Karpas-422 (cell line): Measurements from ENCODE around the gene CFL1. TPM values are rescaled to one million over a fixed set of nuclear protein-coding genes. Genes with fewer than 3 reads are reported as not detected.

Experiments
- DNase-seq: peaks from one replicate; pipeline ENCODE4 v3.0.0-alpha.2; 2015
- H2AFZ ChIP-seq: fragments of 200-600 bp; sonication (generic); 2 replicates; pipeline ENCODE4 v1.6.1; 2014; ENCODE audit warnings: antibody characterized with exemption, low read length, mixed read lengths
- H3K27ac ChIP-seq: fragments of 200-600 bp; sonication (generic); 2 replicates; pipeline ENCODE4 v1.5.1; 2014; ENCODE audit warnings: mild to moderate bottlenecking, low read length, moderate library complexity
- H3K27me3 ChIP-seq: fragments of 200-600 bp; sonication (generic); 2 replicates; pipeline ENCODE4 v1.6.1; 2014; ENCODE audit warnings: low read length, mixed read lengths
- H3K36me3 ChIP-seq: fragments of 200-600 bp; sonication (generic); 2 replicates; pipeline ENCODE4 v1.6.1; 2014; ENCODE audit warnings: low read length, mixed read lengths; ENCODE audit not compliant: insufficient read depth
- H3K4me1 ChIP-seq: fragments of 200-600 bp; sonication (generic); 2 replicates; pipeline ENCODE4 v1.6.1; 2014; ENCODE audit warnings: mild to moderate bottlenecking, low read length, mixed read lengths
- H3K4me2 ChIP-seq: fragments of 200-600 bp; sonication (generic); 2 replicates; pipeline ENCODE4 v1.6.1; 2014; ENCODE audit warnings: low read length, low read depth, mild to moderate bottlenecking; ENCODE audit not compliant: poor library complexity, severe bottlenecking
- H3K4me3 ChIP-seq: fragments of 200-600 bp; sonication (generic); 2 replicates; pipeline ENCODE4 v1.5.1; 2014; ENCODE audit warnings: mild to moderate bottlenecking, antibody characterized with exemption, low read length, mixed read lengths
- H3K79me2 ChIP-seq: fragments of 200-600 bp; sonication (generic); 2 replicates; pipeline ENCODE4 v1.6.1; 2014; ENCODE audit warnings: mild to moderate bottlenecking, low read length, mixed read lengths
- H3K9ac ChIP-seq: fragments of 200-600 bp; sonication (generic); 2 replicates; pipeline ENCODE4 v1.6.0; 2014; ENCODE audit warnings: low read length
- H3K9me2 ChIP-seq: fragments of 200-600 bp; sonication (generic), shearing (Covaris generic); replicated peaks from 2 replicates; pipeline ENCODE4 v1.6.0; 2014; ENCODE audit warnings: mild to moderate bottlenecking, low read length, moderate library complexity; ENCODE audit not compliant: insufficient read depth
- H3K9me3 ChIP-seq: fragments of 300-700, 200-600 bp; sonication (generic); 2 replicates; pipeline ENCODE4 v1.6.1; 2014; ENCODE audit warnings: low read length, mixed read lengths
- H4K20me1 ChIP-seq: fragments of 200-600 bp; sonication (generic); 2 replicates; pipeline ENCODE4 v1.6.1; 2014; ENCODE audit warnings: mild to moderate bottlenecking, antibody characterized with exemption, low read length, low read depth; ENCODE audit not compliant: insufficient read depth
- total RNA-seq: library from RNA; depleted of rRNA; stranded (reverse); fragments of >200 nt; shearing (Covaris generic); gene quantifications from 2 replicates; pipeline ENCODE4 v1.2.3, GENCODE V29; 2014; ENCODE audit warnings: low replicate concordance

CFL1 gene
- total RNA-seq, 1 experiment from 2014 or later = 514 TPM

GRCh38 chr11:65879617-65880016, 21.6 kb upstream of the CFL1 start, which contains the start of gene CTSW:
Gene CTSW, plus strand, starts transcription at chr11:65879837. Its CDS starts 18 bp downstream, at chr11:65879855.
- Histone ChIP-seq H3K9me2 (no peaks in the 10 kb centered on the region), H3K4me1 (peaks cover 3% of the 10 kb centered on the region; the same call in 1 of the 2 replicates), H3K79me2 (no peaks in the 10 kb centered on the region), H3K27me3 (no peaks in the 10 kb centered on the region), H3K4me2 (no peak within 1 kb of the TSS), H3K4me3 (no peak within 1 kb of the TSS), H3K9me3 (no peaks in the 10 kb centered on the region), H3K36me3 (peaks cover 15% of the 10 kb centered on the region), H4K20me1 (no peaks in the 10 kb centered on the region; the same call in 1 of the 2 replicates), H3K27ac (no peak within 1 kb of the TSS), H2AFZ (no peak within 1 kb of the TSS), H3K9ac (no peak within 1 kb of the TSS)
- DNase-seq = no peak

- peak; percentile 97 for DNase-seq
- Histone ChIP-seq H2AFZ (peak overlapping the region; percentile 98), H3K79me2 (no peaks in the 10 kb centered on the region), H3K36me3 (no peaks in the 10 kb centered on the region), H3K4me3 (peak overlapping the region; percentile 63; the same call in 1 of the 2 replicates), H3K9ac (peak overlapping the region; percentile 79), H3K9me2 (no peaks in the 10 kb centered on the region), H4K20me1 (peaks cover 2% of the 10 kb centered on the region; the same call in 1 of the 2 replicates), H3K27ac (no peak overlapping the region), H3K27me3 (no peaks in the 10 kb centered on the region), H3K4me2 (peak overlapping the region; percentile 90), H3K9me3 (no peaks in the 10 kb centered on the region), H3K4me1 (peaks cover 15% of the 10 kb centered on the region)
Measured at GRCh38 chr11:65873318-65874156, 15.6 kb upstream of the CFL1 start.

GRCh38 chr11:65872586-65873317, 14.8 kb upstream of the CFL1 start, which contains the start of gene EFEMP2:
Gene EFEMP2, minus strand, starts transcription at chr11:65872800. Its CDS starts 446 bp downstream, at chr11:65872354.
- peak within 1 kb of the TSS; percentile 79 for H3K9ac ChIP-seq
- no peak within 1 kb of the TSS for H3K27ac ChIP-seq
- H3K9me2 ChIP-seq = no peaks in the 10 kb centered on the region

GRCh38 chr11:65871811-65872548, 14.0 kb upstream of the CFL1 start:
- H3K79me2 ChIP-seq = no peaks in the 10 kb centered on the region
- H3K36me3 ChIP-seq = no peaks in the 10 kb centered on the region; the same call in 1 of the 2 replicates
- peaks cover 18% of the 10 kb centered on the region for H3K4me1 ChIP-seq
- no peak overlapping the region for H3K4me2 ChIP-seq
- no peaks in the 10 kb centered on the region for H3K9me2 ChIP-seq
- no peaks in the 10 kb centered on the region for H3K9me3 ChIP-seq
- H2AFZ ChIP-seq = no peak overlapping the region
- no peak for DNase-seq
- H3K4me3 ChIP-seq = no peak overlapping the region
- no peak overlapping the region for H3K27ac ChIP-seq
- no peaks in the 10 kb centered on the region for H3K27me3 ChIP-seq
- H3K9ac ChIP-seq = no peak overlapping the region
- H4K20me1 ChIP-seq = peaks cover 16% of the 10 kb centered on the region

More at GRCh38 chr11:65872586-65873317, 14.8 kb upstream of the CFL1 start, which contains the start of gene EFEMP2:
- Histone ChIP-seq H3K79me2 (no peaks in the 10 kb centered on the region), H3K4me1 (peaks cover 15% of the 10 kb centered on the region), H3K9me3 (no peaks in the 10 kb centered on the region), H3K36me3 (no peaks in the 10 kb centered on the region), H4K20me1 (peaks cover 10% of the 10 kb centered on the region), H3K27me3 (no peaks in the 10 kb centered on the region), H2AFZ (peak within 1 kb of the TSS; percentile 98), H3K4me3 (peak within 1 kb of the TSS; percentile 63; the same call in 1 of the 2 replicates), H3K4me2 (peak within 1 kb of the TSS; percentile 90)
- no peak for DNase-seq

- Histone ChIP-seq H3K9me3 (no peaks in the 10 kb centered on the region), H3K36me3 (no peaks in the 10 kb centered on the region; the same call in 1 of the 2 replicates), H3K27me3 (no peaks in the 10 kb centered on the region), H3K4me3 (no peak overlapping the region), H3K79me2 (no peaks in the 10 kb centered on the region), H3K9ac (no peak overlapping the region), H3K9me2 (no peaks in the 10 kb centered on the region), H2AFZ (no peak overlapping the region), H3K4me1 (peaks cover 18% of the 10 kb centered on the region), H3K27ac (no peak overlapping the region), H4K20me1 (peaks cover 19% of the 10 kb centered on the region), H3K4me2 (no peak overlapping the region)
- no peak for DNase-seq
Measured at GRCh38 chr11:65870706-65871681, 13.0 kb upstream of the CFL1 start.

GRCh38 chr11:65870307-65870658, 12.3 kb upstream of the CFL1 start:
- Histone ChIP-seq H3K36me3 (no peaks in the 10 kb centered on the region; the same call in 1 of the 2 replicates), H3K27me3 (no peaks in the 10 kb centered on the region), H3K4me1 (peaks cover 18% of the 10 kb centered on the region), H2AFZ (no peak overlapping the region), H3K4me2 (no peak overlapping the region), H3K9me2 (no peaks in the 10 kb centered on the region), H3K79me2 (no peaks in the 10 kb centered on the region), H3K9ac (no peak overlapping the region), H3K4me3 (no peak overlapping the region), H4K20me1 (peaks cover 19% of the 10 kb centered on the region), H3K27ac (no peak overlapping the region), H3K9me3 (no peaks in the 10 kb centered on the region)
- no peak for DNase-seq

- Histone ChIP-seq H3K4me3 (no peak overlapping the region), H3K9ac (no peak overlapping the region), H3K36me3 (no peaks in the 10 kb centered on the region; the same call in 1 of the 2 replicates), H3K9me2 (no peaks in the 10 kb centered on the region), H3K27ac (no peak overlapping the region), H3K79me2 (no peaks in the 10 kb centered on the region), H3K4me1 (peaks cover 18% of the 10 kb centered on the region), H3K27me3 (no peaks in the 10 kb centered on the region), H4K20me1 (peaks cover 19% of the 10 kb centered on the region), H3K4me2 (no peak overlapping the region), H3K9me3 (no peaks in the 10 kb centered on the region), H2AFZ (no peak overlapping the region)
- peak; percentile 57 for DNase-seq
Measured at GRCh38 chr11:65869643-65870306, 11.8 kb upstream of the CFL1 start.
